Measurements from ENCODE around the gene RAB44. TPM values are rescaled to one million over a fixed set of nuclear protein-coding genes. Genes with fewer than 3 reads are reported as not detected.

RAB44 gene
- total and polyA plus RNA-seq, 2 donors (not counting 1 experiment from before 2014, with no cell fraction given) = 0.15 to 0.16 TPM

DNA sequence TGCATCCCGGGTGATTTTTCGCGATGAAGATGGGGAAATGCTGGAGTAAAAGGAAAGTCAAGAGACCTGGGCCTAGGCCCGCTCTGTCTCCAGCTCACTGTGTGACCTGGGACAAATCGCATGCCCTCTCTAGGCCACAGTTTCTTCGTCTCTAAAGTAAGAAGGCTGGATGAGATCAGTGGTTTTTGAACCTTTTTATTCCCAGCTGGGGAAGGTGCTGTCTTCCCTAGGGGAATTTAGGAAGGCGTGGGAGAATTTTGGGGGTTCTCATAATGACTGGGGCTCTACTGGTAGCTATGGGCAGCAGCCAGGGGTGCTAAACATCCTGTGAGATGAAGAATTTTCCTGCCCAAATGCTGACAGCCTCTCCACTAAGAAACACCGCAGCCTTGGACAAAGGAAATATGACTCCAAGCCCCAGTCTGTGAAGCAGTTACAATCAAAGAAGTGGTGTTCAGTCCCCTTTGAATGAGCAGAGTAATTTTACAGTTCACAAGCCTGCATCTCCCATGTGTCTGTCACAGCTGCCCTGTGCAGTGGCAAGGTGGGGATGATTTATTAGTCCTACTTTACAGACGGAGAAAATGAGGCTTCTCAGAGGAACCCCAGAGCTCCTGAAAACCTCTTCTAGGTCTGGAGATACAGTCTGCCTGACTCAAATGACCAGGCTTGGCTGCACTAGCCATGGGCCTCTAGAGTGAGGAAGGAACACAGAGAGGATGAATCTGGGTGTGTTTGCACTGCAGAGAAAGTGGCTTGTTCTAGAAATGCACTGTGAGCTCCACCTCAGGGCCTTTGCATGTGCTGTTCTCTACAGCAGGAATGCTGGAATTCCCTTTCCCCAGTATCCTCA lies 57.2 kb downstream of the RAB44 start:
- TF ChIP-seq EZH2 (IDR thresholded peaks at IDR 0.05; ENCODE audit: borderline replicate concordance, insufficient read depth, low read depth, low read length, poor library complexity, severe bottlenecking) = no peak
- TF ChIP-seq, protein P1, sequence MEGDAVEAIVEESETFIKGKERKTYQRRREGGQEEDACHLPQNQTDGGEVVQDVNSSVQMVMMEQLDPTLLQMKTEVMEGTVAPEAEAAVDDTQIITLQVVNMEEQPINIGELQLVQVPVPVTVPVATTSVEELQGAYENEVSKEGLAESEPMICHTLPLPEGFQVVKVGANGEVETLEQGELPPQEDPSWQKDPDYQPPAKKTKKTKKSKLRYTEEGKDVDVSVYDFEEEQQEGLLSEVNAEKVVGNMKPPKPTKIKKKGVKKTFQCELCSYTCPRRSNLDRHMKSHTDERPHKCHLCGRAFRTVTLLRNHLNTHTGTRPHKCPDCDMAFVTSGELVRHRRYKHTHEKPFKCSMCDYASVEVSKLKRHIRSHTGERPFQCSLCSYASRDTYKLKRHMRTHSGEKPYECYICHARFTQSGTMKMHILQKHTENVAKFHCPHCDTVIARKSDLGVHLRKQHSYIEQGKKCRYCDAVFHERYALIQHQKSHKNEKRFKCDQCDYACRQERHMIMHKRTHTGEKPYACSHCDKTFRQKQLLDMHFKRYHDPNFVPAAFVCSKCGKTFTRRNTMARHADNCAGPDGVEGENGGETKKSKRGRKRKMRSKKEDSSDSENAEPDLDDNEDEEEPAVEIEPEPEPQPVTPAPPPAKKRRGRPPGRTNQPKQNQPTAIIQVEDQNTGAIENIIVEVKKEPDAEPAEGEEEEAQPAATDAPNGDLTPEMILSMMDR (IDR thresholded peaks at IDR 0.05) = no peak
- Histone ChIP-seq H2AFZ (ENCODE audit: insufficient read depth, low read depth, low read length, poor library complexity, severe bottlenecking) (no peak overlapping the region), H3K9ac (ENCODE audit: low read length) (peak overlapping the region; percentile 79), H3K9me3 (ENCODE audit: control extremely low read depth in 1 of 3, control insufficient read depth in 2 of 3, insufficient read depth in 1 of 3, low read length in 2 of 3) (peaks cover 0 to 14% (median 0%) of the 10 kb centered on the region in 3 donors), H3K27ac (ENCODE audit: low read length in 2 of 2) (peak overlapping the region; percentile 91 to 95), H3K36me3 (replicated peaks in 1 of 2; ENCODE audit: control extremely low read depth in 1 of 2, control insufficient read depth in 1 of 2, extremely low read depth in 1 of 2, insufficient read depth in 2 of 2, low read length in 1 of 2) (peaks cover 0 to 52% of the 10 kb centered on the region in 2 experiments), H3K4me1 (ENCODE audit: control insufficient read depth in 2 of 2, insufficient read depth in 2 of 2, low read length in 2 of 2) (peaks cover 88 to 97% of the 10 kb centered on the region in 2 donors), H3K4me2 (replicated peaks; ENCODE audit: low read depth, low read length, poor library complexity, severe bottlenecking) (peak overlapping the region; percentile 89), H3K27me3 (replicated peaks in 1 of 4; ENCODE audit: control extremely low read depth in 1 of 4, control insufficient read depth in 3 of 4, insufficient read depth in 4 of 4, low read length in 3 of 4) (no peaks in the 10 kb centered on the region), H3K4me3 (ENCODE audit: control extremely low read depth in 1 of 5, extremely low read depth in 1 of 5, insufficient read depth in 1 of 5, low read depth in 2 of 5, low read length in 4 of 5) (peak overlapping the region in 4 of 5 experiments; percentile 30 to 91 (median 52)), H4K20me1 (ENCODE audit: control insufficient read depth, insufficient read depth, low read length, poor library complexity, severe bottlenecking) (no peaks in the 10 kb centered on the region), H3K79me2 (ENCODE audit: control insufficient read depth, insufficient read depth, low read length) (peaks cover 45% of the 10 kb centered on the region)
- no peaks in the 10 kb centered on the region for H3K27me3 Mint-ChIP-seq
- intact Hi-C loops (cut with micrococcal nuclease) = loop anchor here (5.0 kb wide), 2 partner anchors 208 to 252 kb away; partner anchors contain the start of genes FGD2 and STK38
- H3K4me1 Mint-ChIP-seq = peaks cover 93% of the 10 kb centered on the region
- peak overlapping the region; percentile 85 for H3K27ac Mint-ChIP-seq
- no peak for DNase-seq
- no peak for ATAC-seq (ENCODE audit: low read depth)
- POLR2A ChIA-PET = interaction anchor here (0.6 to 3.2 kb wide), 7 partner anchors 11 to 246 kb away, joined by 3 to 28 read pairs (median 4); partner anchors contain the start of gene CDKN1A
- WGBS (ENCODE audit: insufficient coverage) = 91% methylated on average over 8 of the region's 9 CpGs
- peak overlapping the region; percentile 86 for H3K4me3 Mint-ChIP-seq
- CTCF ChIA-PET = interaction anchor here (0.5 to 9.5 kb wide), 19 partner anchors 9 to 435 kb away, joined by 3 to 215 read pairs (median 4); no protein-coding TSS in a partner anchor
- no peaks in the 10 kb centered on the region for H3K9me3 Mint-ChIP-seq (ENCODE audit: insufficient read depth)
